A549 treated with Hydrocortisone at 1 μM for 4 hours (cell line): ENCODE results near the gene PDIA2. TPM values are rescaled to one million over a fixed set of nuclear protein-coding genes. Genes with fewer than 3 reads are reported as not detected.

Experiments
- total RNA-seq: library from RNA; stranded (reverse); fragments of 200-300 nt; extraction: Qiagen RNA extraction; gene quantifications from 5 replicates; pipeline ENCODE4 v1.2.3, GENCODE V29; 2022

PDIA2 gene
- 0.48 to 0.86 TPM (median 0.68 TPM) in 5 replicates for total RNA-seq

GRCh38 chr16:283033-283805 lies at the start of gene PDIA2:
PDIA2 (plus strand) TSS chr16:283164; CDS start chr16:283170, 6 bp downstream.

GRCh38 chr16:234468-235305 lies 48.3 kb upstream of the PDIA2 start, which contains the start of gene FAM234A:
FAM234A (plus strand) TSS chr16:234821; CDS start chr16:254414, 19,593 bp downstream.

GRCh38 chr16:275786-276232 lies 7.2 kb upstream of the PDIA2 start, which contains the start of gene RGS11:
RGS11 (minus strand) TSS chr16:275944; CDS start chr16:275911, 33 bp downstream.

GRCh38 chr16:280552-280951 lies 2.4 kb upstream of the PDIA2 start, which contains the start of gene ARHGDIG:
ARHGDIG (plus strand) TSS chr16:280591; CDS start chr16:280681, 90 bp downstream.

Other genes with a start within 250 kb of the PDIA2 start
- gene POLR3K, start 229.6 kb upstream of the PDIA2 start, total RNA-seq: 31.2 to 39.4 TPM (median 33.4 TPM) in 5 replicates
- 54.8 to 83.1 TPM (median 72.6 TPM) in 5 replicates for gene SNRNP25, start 229.3 kb upstream of the PDIA2 start, total RNA-seq
- 20.5 to 30.0 TPM (median 27.7 TPM) in 5 replicates for gene RHBDF1, start 210.5 kb upstream of the PDIA2 start, total RNA-seq
- gene MPG, start 204.9 kb upstream of the PDIA2 start, total RNA-seq: 55.3 to 74.6 TPM (median 72.3 TPM) in 5 replicates
- gene NPRL3, start 144.5 kb upstream of the PDIA2 start, total RNA-seq: 25.6 to 29.5 TPM (median 27.5 TPM) in 5 replicates
- gene HBZ, start 130.5 kb upstream of the PDIA2 start, total RNA-seq: 0.23 TPM in 1 of 5 replicates, not detected in the others
- not detected in 5 replicates for gene HBM, start 117.2 kb upstream of the PDIA2 start, total RNA-seq
- 0.20 to 0.33 TPM in 2 of 5 replicates, not detected in the others for gene HBA2, start 110.3 kb upstream of the PDIA2 start, total RNA-seq
- gene HBA1, start 106.5 kb upstream of the PDIA2 start, total RNA-seq: 1.2 to 2.3 TPM (median 1.8 TPM) in 5 replicates
- 3.7 to 8.3 TPM (median 6.4 TPM) in 5 replicates for gene HBQ1, start 102.7 kb upstream of the PDIA2 start, total RNA-seq
- 39.7 to 48.5 TPM (median 45.4 TPM) in 5 replicates for gene LUC7L, start 53.7 kb upstream of the PDIA2 start, total RNA-seq
- 45.1 to 53.9 TPM (median 47.5 TPM) in 5 replicates for gene FAM234A, start 48.3 kb upstream of the PDIA2 start, total RNA-seq
- 3.5 to 5.0 TPM (median 4.4 TPM) in 5 replicates for gene RGS11, start 7.2 kb upstream of the PDIA2 start, total RNA-seq
- gene ARHGDIG, start 2.6 kb upstream of the PDIA2 start, total RNA-seq: 2.1 to 3.7 TPM (median 3.2 TPM) in 5 replicates
- gene AXIN1, start 69.6 kb downstream of the PDIA2 start, total RNA-seq: 27.8 to 33.2 TPM (median 30.5 TPM) in 5 replicates
- gene MRPL28, start 87.4 kb downstream of the PDIA2 start, total RNA-seq: 119 to 133 TPM (median 126 TPM) in 5 replicates
- 29.5 to 37.7 TPM (median 32.3 TPM) in 5 replicates for gene PGAP6, start 98.8 kb downstream of the PDIA2 start, total RNA-seq
- gene NME4, start 114.0 kb downstream of the PDIA2 start, total RNA-seq: 259 to 426 TPM (median 418 TPM) in 5 replicates
- 22.5 to 29.1 TPM (median 26.7 TPM) in 5 replicates for gene DECR2, start 118.7 kb downstream of the PDIA2 start, total RNA-seq
- gene RAB11FIP3, start 142.5 kb downstream of the PDIA2 start, total RNA-seq: 24.7 to 28.6 TPM (median 27.8 TPM) in 5 replicates
- 50.9 to 69.7 TPM (median 68.7 TPM) in 5 replicates for gene CAPN15, start 244.5 kb downstream of the PDIA2 start, total RNA-seq